Measurements from ENCODE around the gene CNTNAP2.
"Not testable (repeated sequence)": the region's sequence is repeated elsewhere in the genome, so short reads cannot be mapped to it uniquely, and the experiment has no call there.

Gene CNTNAP2

GRCh38 chr7:147774461-147774860 is 1657.9 kb downstream of the CNTNAP2 start:
- ChIA-PET CTCF (no interaction called here), POLR2A (no interaction called here)
- 94% methylated on average over 1 of the region's 2 CpGs for WGBS (ENCODE audit: insufficient coverage)
- H3K36me3 ChIP-seq (ENCODE audit: control insufficient read depth in 4 of 4, insufficient read depth in 4 of 4, low read length in 3 of 4) = no peaks in the 10 kb centered on the region
- no peaks in the 10 kb centered on the region for H3K27me3 ChIP-seq (replicated peaks in 2 of 5; ENCODE audit: control insufficient read depth in 4 of 5, insufficient read depth in 5 of 5, low read length in 4 of 5)
- no peak overlapping the region for H3K4me3 ChIP-seq (ENCODE audit: control insufficient read depth in 1 of 7, extremely low read depth in 1 of 7, insufficient read depth in 4 of 7, low read depth in 2 of 7, low read length in 6 of 7)
- no peaks in the 10 kb centered on the region for H3K4me1 ChIP-seq (ENCODE audit: control extremely low read depth in 1 of 4, control insufficient read depth in 4 of 4, insufficient read depth in 4 of 4, low read length in 3 of 4)
- no peak for DNase-seq
- H3K27ac ChIP-seq (ENCODE audit: insufficient read depth in 1 of 2, low read depth in 1 of 2, low read length in 2 of 2, poor library complexity in 1 of 2, severe bottlenecking in 2 of 2) = no peak overlapping the region
- H3K9me3 ChIP-seq (ENCODE audit: control extremely low read depth in 1 of 5, control insufficient read depth in 4 of 5, insufficient read depth in 2 of 5, low read depth in 1 of 5, low read length in 4 of 5) = no peaks in the 10 kb centered on the region

- no peaks in the 10 kb centered on the region for H3K4me1 ChIP-seq (ENCODE audit: control extremely low read depth in 1 of 4, control insufficient read depth in 4 of 4, insufficient read depth in 4 of 4, low read length in 3 of 4)
- no peak for DNase-seq
- ChIA-PET POLR2A (no interaction called here), CTCF (interaction anchor here (0.9 kb wide), 1 partner anchor 632 kb away, joined by 3 read pairs; no protein-coding TSS in a partner anchor)
- H3K27me3 ChIP-seq (replicated peaks in 2 of 5; ENCODE audit: control insufficient read depth in 4 of 5, insufficient read depth in 5 of 5, low read length in 4 of 5) = no peaks in the 10 kb centered on the region
- no peak overlapping the region for H3K4me3 ChIP-seq (ENCODE audit: control insufficient read depth in 1 of 7, extremely low read depth in 1 of 7, insufficient read depth in 4 of 7, low read depth in 2 of 7, low read length in 6 of 7)
- no peaks in the 10 kb centered on the region for H3K9me3 ChIP-seq (ENCODE audit: control extremely low read depth in 1 of 5, control insufficient read depth in 4 of 5, insufficient read depth in 2 of 5, low read depth in 1 of 5, low read length in 4 of 5)
- 60% methylated on average over 1 of the region's 1 CpG for WGBS (ENCODE audit: insufficient coverage)
- no peak overlapping the region for H3K27ac ChIP-seq (ENCODE audit: insufficient read depth in 1 of 2, low read depth in 1 of 2, low read length in 2 of 2, poor library complexity in 1 of 2, severe bottlenecking in 2 of 2)
- H3K36me3 ChIP-seq (ENCODE audit: control insufficient read depth in 4 of 4, insufficient read depth in 4 of 4, low read length in 3 of 4) = no peaks in the 10 kb centered on the region
These were observed 1659.1 kb downstream of the CNTNAP2 start for GRCh38 chr7:147775516-147776284.

GRCh38 chr7:147777309-147777708 is 1660.7 kb downstream of the CNTNAP2 start:
- Histone ChIP-seq H3K4me3 (ENCODE audit: control insufficient read depth in 1 of 7, extremely low read depth in 1 of 7, insufficient read depth in 4 of 7, low read depth in 2 of 7, low read length in 6 of 7) (no peak overlapping the region), H3K27ac (ENCODE audit: insufficient read depth in 1 of 2, low read depth in 1 of 2, low read length in 2 of 2, poor library complexity in 1 of 2, severe bottlenecking in 2 of 2) (no peak overlapping the region), H3K36me3 (ENCODE audit: control insufficient read depth in 4 of 4, insufficient read depth in 4 of 4, low read length in 3 of 4) (no peaks in the 10 kb centered on the region), H3K27me3 (replicated peaks in 2 of 5; ENCODE audit: control insufficient read depth in 4 of 5, insufficient read depth in 5 of 5, low read length in 4 of 5) (no peaks in the 10 kb centered on the region), H3K9me3 (ENCODE audit: control extremely low read depth in 1 of 5, control insufficient read depth in 4 of 5, insufficient read depth in 2 of 5, low read depth in 1 of 5, low read length in 4 of 5) (no peaks in the 10 kb centered on the region), H3K4me1 (ENCODE audit: control extremely low read depth in 1 of 4, control insufficient read depth in 4 of 4, insufficient read depth in 4 of 4, low read length in 3 of 4) (no peaks in the 10 kb centered on the region)
- POLR2A ChIA-PET = no interaction called here
- no peak for DNase-seq
- CTCF ChIA-PET = interaction anchor here (1.2 to 1.3 kb wide), 2 partner anchors 19 to 21 kb away, joined by 3 to 4 read pairs; no protein-coding TSS in a partner anchor
- WGBS (ENCODE audit: insufficient coverage) = 78% methylated on average over 3 of the region's 3 CpGs

GRCh38 chr7:147779949-147780348 is 1663.3 kb downstream of the CNTNAP2 start:
- peaks cover 0 to 5% (median 0%) of the 10 kb centered on the region in 5 experiments for H3K9me3 ChIP-seq (ENCODE audit: control extremely low read depth in 1 of 5, control insufficient read depth in 4 of 5, insufficient read depth in 2 of 5, low read depth in 1 of 5, low read length in 4 of 5)
- no peaks in the 10 kb centered on the region for H3K36me3 ChIP-seq (ENCODE audit: control insufficient read depth in 4 of 4, insufficient read depth in 4 of 4, low read length in 3 of 4)
- no peak overlapping the region for H3K27ac ChIP-seq (ENCODE audit: insufficient read depth in 1 of 2, low read depth in 1 of 2, low read length in 2 of 2, poor library complexity in 1 of 2, severe bottlenecking in 2 of 2)
- H3K4me1 ChIP-seq (ENCODE audit: control extremely low read depth in 1 of 4, control insufficient read depth in 4 of 4, insufficient read depth in 4 of 4, low read length in 3 of 4) = no peaks in the 10 kb centered on the region
- H3K4me3 ChIP-seq (ENCODE audit: control insufficient read depth in 1 of 7, extremely low read depth in 1 of 7, insufficient read depth in 4 of 7, low read depth in 2 of 7, low read length in 6 of 7) = no peak overlapping the region
- H3K27me3 ChIP-seq (replicated peaks in 2 of 5; ENCODE audit: control insufficient read depth in 4 of 5, insufficient read depth in 5 of 5, low read length in 4 of 5) = no peaks in the 10 kb centered on the region
- WGBS (ENCODE audit: insufficient coverage) = no CpG with 5 or more reads among the region's 3 CpGs
- ChIA-PET CTCF (no interaction called here), POLR2A (no interaction called here)
- no peak for DNase-seq

GRCh38 chr7:147796581-147796980 is 1680.0 kb downstream of the CNTNAP2 start:
- H3K4me3 ChIP-seq (ENCODE audit: control insufficient read depth in 1 of 7, extremely low read depth in 1 of 7, insufficient read depth in 4 of 7, low read depth in 2 of 7, low read length in 6 of 7) = no peak overlapping the region
- DNase-seq = no peak
- H3K4me1 ChIP-seq (ENCODE audit: control extremely low read depth in 1 of 4, control insufficient read depth in 4 of 4, insufficient read depth in 4 of 4, low read length in 3 of 4) = no peaks in the 10 kb centered on the region
- ChIA-PET CTCF (interaction anchor here (0.8 to 1.2 kb wide), 2 partner anchors 12 to 18 kb away, joined by 3 read pairs; no protein-coding TSS in a partner anchor), POLR2A (no interaction called here)
- no peaks in the 10 kb centered on the region for H3K9me3 ChIP-seq (ENCODE audit: control extremely low read depth in 1 of 5, control insufficient read depth in 4 of 5, insufficient read depth in 2 of 5, low read depth in 1 of 5, low read length in 4 of 5)
- H3K36me3 ChIP-seq (ENCODE audit: control insufficient read depth in 4 of 4, insufficient read depth in 4 of 4, low read length in 3 of 4) = no peaks in the 10 kb centered on the region
- WGBS (ENCODE audit: insufficient coverage) = 100% methylated on average over 2 of the region's 5 CpGs
- H3K27ac ChIP-seq (ENCODE audit: insufficient read depth in 1 of 2, low read depth in 1 of 2, low read length in 2 of 2, poor library complexity in 1 of 2, severe bottlenecking in 2 of 2) = no peak overlapping the region
- no peaks in the 10 kb centered on the region for H3K27me3 ChIP-seq (replicated peaks in 2 of 5; ENCODE audit: control insufficient read depth in 4 of 5, insufficient read depth in 5 of 5, low read length in 4 of 5)

- POLR2A ChIA-PET = no interaction called here
- no peaks in the 10 kb centered on the region for H3K4me1 ChIP-seq (ENCODE audit: control extremely low read depth in 1 of 4, control insufficient read depth in 4 of 4, insufficient read depth in 4 of 4, low read length in 3 of 4)
- no peak for DNase-seq
- no CpG with 5 or more reads among the region's 5 CpGs for WGBS (ENCODE audit: insufficient coverage)
- no peaks in the 10 kb centered on the region for H3K9me3 ChIP-seq (ENCODE audit: control extremely low read depth in 1 of 5, control insufficient read depth in 4 of 5, insufficient read depth in 2 of 5, low read depth in 1 of 5, low read length in 4 of 5)
- no peak overlapping the region for H3K27ac ChIP-seq (ENCODE audit: insufficient read depth in 1 of 2, low read depth in 1 of 2, low read length in 2 of 2, poor library complexity in 1 of 2, severe bottlenecking in 2 of 2)
- H3K4me3 ChIP-seq (ENCODE audit: control insufficient read depth in 1 of 7, extremely low read depth in 1 of 7, insufficient read depth in 4 of 7, low read depth in 2 of 7, low read length in 6 of 7) = no peak overlapping the region
- no peaks in the 10 kb centered on the region for H3K36me3 ChIP-seq (ENCODE audit: control insufficient read depth in 4 of 4, insufficient read depth in 4 of 4, low read length in 3 of 4)
- H3K27me3 ChIP-seq (replicated peaks in 2 of 5; ENCODE audit: control insufficient read depth in 4 of 5, insufficient read depth in 5 of 5, low read length in 4 of 5) = no peaks in the 10 kb centered on the region
- CTCF ChIA-PET = interaction anchor here (0.8 kb wide), 1 partner anchor 20 kb away, joined by 4 read pairs; no protein-coding TSS in a partner anchor
These were observed 1681.4 kb downstream of the CNTNAP2 start for GRCh38 chr7:147798001-147798400.

- H3K27me3 ChIP-seq (replicated peaks in 2 of 5; ENCODE audit: control insufficient read depth in 4 of 5, insufficient read depth in 5 of 5, low read length in 4 of 5); DNase-seq; H3K36me3 ChIP-seq (ENCODE audit: control insufficient read depth in 4 of 4, insufficient read depth in 4 of 4, low read length in 3 of 4); POLR2A ChIA-PET; CTCF ChIA-PET; H3K9me3 ChIP-seq (ENCODE audit: control extremely low read depth in 1 of 5, control insufficient read depth in 4 of 5, insufficient read depth in 2 of 5, low read depth in 1 of 5, low read length in 4 of 5); H3K4me3 ChIP-seq (ENCODE audit: control insufficient read depth in 1 of 7, extremely low read depth in 1 of 7, insufficient read depth in 4 of 7, low read depth in 2 of 7, low read length in 6 of 7); H3K27ac ChIP-seq (ENCODE audit: insufficient read depth in 1 of 2, low read depth in 1 of 2, low read length in 2 of 2, poor library complexity in 1 of 2, severe bottlenecking in 2 of 2); H3K4me1 ChIP-seq (ENCODE audit: control extremely low read depth in 1 of 4, control insufficient read depth in 4 of 4, insufficient read depth in 4 of 4, low read length in 3 of 4): not testable (repeated sequence)
- WGBS (ENCODE audit: insufficient coverage) = 100% methylated on average over 1 of the region's 30 CpGs
These were observed 1685.2 kb downstream of the CNTNAP2 start for GRCh38 chr7:147801762-147802161.

Data from common myeloid progenitor, CD34-positive (primary cell).